SK-N-SH (cell line): ENCODE measurements around the gene MAP4K4.

Experiments
- FOXM1 ChIP-seq: IDR thresholded peaks from 2 replicates; pipeline ENCODE4 v1.4.0; 2012; ENCODE audit warnings: low read depth, mild to moderate bottlenecking
- JUND ChIP-seq: IDR thresholded peaks from 2 replicates; pipeline ENCODE4 v1.4.0; 2012
- POLR2AphosphoS5 ChIP-seq: IDR thresholded peaks from 2 replicates; pipeline ENCODE4 v1.6.1; 2012; ENCODE audit warnings: low read depth, low read length
- RAD21 ChIP-seq: IDR thresholded peaks from 2 replicates; pipeline ENCODE4 v1.6.1; 2012; ENCODE audit warnings: mild to moderate bottlenecking, low read length
- TF ChIP-seq, protein P1 (sequence below): IDR thresholded peaks from 2 replicates; pipeline ENCODE4 v1.4.0; 2012; ENCODE audit warnings: low read depth, borderline replicate concordance
- TF ChIP-seq, protein P2 (sequence below): IDR thresholded peaks from 2 replicates; pipeline ENCODE4 v1.6.1; 2012; ENCODE audit warnings: mild to moderate bottlenecking, low read depth, low read length, moderate library complexity
- TF ChIP-seq, protein P3 (sequence below): IDR thresholded peaks from 2 replicates; pipeline ENCODE4 v1.4.0; 2012; ENCODE audit warnings: low read depth, borderline replicate concordance
- TF ChIP-seq, protein P4 (sequence below): fragments of 200-600 bp; sonication (generic); IDR thresholded peaks from 2 replicates; pipeline ENCODE4 v1.6.1; 2017; ENCODE audit warnings: antibody characterized with exemption, mild to moderate bottlenecking, moderate library complexity
- TF ChIP-seq, protein P5 (sequence below): IDR thresholded peaks from 2 replicates; pipeline ENCODE4 v1.4.0; 2012; ENCODE audit warnings: low read depth

DNA sequence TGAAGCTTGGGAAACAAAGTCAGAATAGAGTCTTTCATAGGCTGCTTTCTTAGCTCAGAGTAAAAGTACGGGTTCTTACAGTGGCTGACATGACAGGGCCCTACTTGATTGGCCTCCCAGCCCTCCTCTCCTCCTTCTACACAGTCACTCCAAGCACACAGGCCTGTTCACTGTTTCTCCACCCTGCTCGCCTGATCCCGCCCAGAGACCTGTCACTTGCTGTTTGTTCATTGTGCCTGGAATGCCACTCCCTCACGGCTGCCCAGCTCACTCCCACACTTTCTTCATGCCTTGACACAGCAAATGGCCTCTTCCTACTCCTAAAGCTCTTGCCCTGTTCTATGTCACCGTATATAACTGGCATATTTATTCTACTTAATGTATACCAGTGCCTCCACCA, 104.8 kb downstream of the MAP4K4 start:
- TF ChIP-seq, protein P1, sequence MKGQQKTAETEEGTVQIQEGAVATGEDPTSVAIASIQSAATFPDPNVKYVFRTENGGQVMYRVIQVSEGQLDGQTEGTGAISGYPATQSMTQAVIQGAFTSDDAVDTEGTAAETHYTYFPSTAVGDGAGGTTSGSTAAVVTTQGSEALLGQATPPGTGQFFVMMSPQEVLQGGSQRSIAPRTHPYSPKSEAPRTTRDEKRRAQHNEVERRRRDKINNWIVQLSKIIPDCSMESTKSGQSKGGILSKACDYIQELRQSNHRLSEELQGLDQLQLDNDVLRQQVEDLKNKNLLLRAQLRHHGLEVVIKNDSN = no peak
- TF ChIP-seq, protein P2, sequence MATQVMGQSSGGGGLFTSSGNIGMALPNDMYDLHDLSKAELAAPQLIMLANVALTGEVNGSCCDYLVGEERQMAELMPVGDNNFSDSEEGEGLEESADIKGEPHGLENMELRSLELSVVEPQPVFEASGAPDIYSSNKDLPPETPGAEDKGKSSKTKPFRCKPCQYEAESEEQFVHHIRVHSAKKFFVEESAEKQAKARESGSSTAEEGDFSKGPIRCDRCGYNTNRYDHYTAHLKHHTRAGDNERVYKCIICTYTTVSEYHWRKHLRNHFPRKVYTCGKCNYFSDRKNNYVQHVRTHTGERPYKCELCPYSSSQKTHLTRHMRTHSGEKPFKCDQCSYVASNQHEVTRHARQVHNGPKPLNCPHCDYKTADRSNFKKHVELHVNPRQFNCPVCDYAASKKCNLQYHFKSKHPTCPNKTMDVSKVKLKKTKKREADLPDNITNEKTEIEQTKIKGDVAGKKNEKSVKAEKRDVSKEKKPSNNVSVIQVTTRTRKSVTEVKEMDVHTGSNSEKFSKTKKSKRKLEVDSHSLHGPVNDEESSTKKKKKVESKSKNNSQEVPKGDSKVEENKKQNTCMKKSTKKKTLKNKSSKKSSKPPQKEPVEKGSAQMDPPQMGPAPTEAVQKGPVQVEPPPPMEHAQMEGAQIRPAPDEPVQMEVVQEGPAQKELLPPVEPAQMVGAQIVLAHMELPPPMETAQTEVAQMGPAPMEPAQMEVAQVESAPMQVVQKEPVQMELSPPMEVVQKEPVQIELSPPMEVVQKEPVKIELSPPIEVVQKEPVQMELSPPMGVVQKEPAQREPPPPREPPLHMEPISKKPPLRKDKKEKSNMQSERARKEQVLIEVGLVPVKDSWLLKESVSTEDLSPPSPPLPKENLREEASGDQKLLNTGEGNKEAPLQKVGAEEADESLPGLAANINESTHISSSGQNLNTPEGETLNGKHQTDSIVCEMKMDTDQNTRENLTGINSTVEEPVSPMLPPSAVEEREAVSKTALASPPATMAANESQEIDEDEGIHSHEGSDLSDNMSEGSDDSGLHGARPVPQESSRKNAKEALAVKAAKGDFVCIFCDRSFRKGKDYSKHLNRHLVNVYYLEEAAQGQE = no peak
- no peak for TF ChIP-seq RAD21
- TF ChIP-seq, protein P3, sequence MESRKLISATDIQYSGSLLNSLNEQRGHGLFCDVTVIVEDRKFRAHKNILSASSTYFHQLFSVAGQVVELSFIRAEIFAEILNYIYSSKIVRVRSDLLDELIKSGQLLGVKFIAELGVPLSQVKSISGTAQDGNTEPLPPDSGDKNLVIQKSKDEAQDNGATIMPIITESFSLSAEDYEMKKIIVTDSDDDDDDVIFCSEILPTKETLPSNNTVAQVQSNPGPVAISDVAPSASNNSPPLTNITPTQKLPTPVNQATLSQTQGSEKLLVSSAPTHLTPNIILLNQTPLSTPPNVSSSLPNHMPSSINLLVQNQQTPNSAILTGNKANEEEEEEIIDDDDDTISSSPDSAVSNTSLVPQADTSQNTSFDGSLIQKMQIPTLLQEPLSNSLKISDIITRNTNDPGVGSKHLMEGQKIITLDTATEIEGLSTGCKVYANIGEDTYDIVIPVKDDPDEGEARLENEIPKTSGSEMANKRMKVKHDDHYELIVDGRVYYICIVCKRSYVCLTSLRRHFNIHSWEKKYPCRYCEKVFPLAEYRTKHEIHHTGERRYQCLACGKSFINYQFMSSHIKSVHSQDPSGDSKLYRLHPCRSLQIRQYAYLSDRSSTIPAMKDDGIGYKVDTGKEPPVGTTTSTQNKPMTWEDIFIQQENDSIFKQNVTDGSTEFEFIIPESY = no peak
- TF ChIP-seq POLR2AphosphoS5 = no peak
- TF ChIP-seq, protein P4, sequence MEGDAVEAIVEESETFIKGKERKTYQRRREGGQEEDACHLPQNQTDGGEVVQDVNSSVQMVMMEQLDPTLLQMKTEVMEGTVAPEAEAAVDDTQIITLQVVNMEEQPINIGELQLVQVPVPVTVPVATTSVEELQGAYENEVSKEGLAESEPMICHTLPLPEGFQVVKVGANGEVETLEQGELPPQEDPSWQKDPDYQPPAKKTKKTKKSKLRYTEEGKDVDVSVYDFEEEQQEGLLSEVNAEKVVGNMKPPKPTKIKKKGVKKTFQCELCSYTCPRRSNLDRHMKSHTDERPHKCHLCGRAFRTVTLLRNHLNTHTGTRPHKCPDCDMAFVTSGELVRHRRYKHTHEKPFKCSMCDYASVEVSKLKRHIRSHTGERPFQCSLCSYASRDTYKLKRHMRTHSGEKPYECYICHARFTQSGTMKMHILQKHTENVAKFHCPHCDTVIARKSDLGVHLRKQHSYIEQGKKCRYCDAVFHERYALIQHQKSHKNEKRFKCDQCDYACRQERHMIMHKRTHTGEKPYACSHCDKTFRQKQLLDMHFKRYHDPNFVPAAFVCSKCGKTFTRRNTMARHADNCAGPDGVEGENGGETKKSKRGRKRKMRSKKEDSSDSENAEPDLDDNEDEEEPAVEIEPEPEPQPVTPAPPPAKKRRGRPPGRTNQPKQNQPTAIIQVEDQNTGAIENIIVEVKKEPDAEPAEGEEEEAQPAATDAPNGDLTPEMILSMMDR = no peak
- TF ChIP-seq JUND = no peak
- TF ChIP-seq, protein P5, sequence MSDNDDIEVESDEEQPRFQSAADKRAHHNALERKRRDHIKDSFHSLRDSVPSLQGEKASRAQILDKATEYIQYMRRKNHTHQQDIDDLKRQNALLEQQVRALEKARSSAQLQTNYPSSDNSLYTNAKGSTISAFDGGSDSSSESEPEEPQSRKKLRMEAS = no peak
- no peak for TF ChIP-seq FOXM1
